GM12892 (cell line): ENCODE data around the gene SEMA6C.

Source experiments
- DNase-seq: peaks from one replicate; pipeline ENCODE4 v3.0.0; 2011; ENCODE audit not compliant: insufficient read length
- FAIRE-seq: peaks from 2 replicates; lab custom pipeline; 2011; peaks lifted over from hg19 to GRCh38; lab: Jason Lieb, UNC
- POLR2A ChIP-seq: IDR thresholded peaks from 2 replicates; pipeline ENCODE4 v1.6.1; 2011; ENCODE audit warnings: low read depth, low read length, control low read depth
- POLR2AphosphoS5 ChIP-seq: IDR thresholded peaks from 2 replicates; pipeline ENCODE4 v1.6.1; 2011; ENCODE audit warnings: low read depth, low read length, control low read depth
- TAF1 ChIP-seq: IDR thresholded peaks from 2 replicates; pipeline ENCODE4 v1.6.1; 2011; ENCODE audit warnings: low read depth, mild to moderate bottlenecking, control low read depth, low read length, borderline replicate concordance

SEMA6C gene

DNA sequence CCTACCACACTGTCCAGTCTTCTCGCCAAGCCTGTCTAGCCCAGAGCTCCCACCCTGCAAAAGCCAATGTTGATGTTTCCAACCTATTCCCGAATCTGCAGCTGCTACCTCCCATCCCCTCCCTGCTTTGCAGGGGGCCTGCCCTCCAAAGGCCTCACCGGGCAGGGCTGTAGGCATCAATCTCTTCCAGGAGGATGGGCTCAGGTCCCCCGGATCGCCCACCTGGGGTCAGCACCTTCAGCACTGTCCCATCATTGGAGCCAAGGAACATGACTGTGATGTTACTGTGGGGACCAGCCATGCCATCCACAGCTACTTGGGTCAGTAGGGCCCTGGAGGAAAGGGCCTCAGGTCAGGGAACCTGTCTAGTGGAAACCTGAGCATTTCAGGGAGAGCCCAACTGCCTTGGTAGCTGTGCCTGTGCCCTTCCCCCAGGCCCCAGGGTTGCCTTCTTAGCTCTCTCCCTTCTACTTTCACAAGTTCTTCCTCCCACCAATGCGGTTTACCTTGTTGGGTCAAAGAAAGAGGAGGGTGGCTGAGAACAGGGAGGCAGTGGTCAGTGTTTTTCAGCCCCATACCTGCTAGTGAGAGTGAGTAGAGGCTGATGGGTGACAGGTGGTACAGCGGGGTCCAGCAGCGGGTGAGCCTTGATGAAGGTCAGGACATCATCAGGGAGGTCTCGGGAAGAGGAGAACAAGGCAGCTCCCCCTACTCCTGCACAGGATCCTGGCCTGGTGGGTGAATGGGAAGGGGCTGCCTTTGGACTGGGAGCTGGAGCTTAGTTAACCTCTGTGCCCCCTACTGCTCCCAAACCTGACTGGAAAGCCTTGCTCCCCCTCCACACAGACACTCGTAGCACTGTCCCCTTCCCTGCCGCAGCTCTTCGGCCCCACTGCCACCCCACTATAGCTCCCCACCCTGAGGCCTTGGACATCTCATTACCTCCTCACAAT is 10.7 kb downstream of the SEMA6C start:
- no peak for DNase-seq
- no peak for FAIRE-seq

DNA sequence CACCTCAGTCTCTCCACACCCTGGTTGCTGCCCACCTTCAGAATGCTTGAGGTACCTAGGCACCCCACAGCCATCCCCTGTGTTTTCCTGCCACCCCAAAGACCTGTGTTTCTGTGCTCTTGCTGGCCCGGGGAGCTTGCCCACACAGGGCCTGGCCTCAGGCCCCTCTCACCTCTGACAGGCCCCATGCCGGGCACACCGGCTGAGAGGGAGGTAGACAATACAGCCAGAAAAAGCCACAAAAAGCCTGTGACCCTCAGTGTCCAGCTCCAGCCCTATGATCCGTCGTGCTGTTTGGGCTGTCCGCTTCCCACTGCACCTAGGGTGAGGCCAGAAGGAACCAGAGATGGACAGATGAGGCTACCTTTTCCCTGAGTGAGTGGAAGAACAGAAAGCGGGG is 11.4 kb downstream of the SEMA6C start:
- TF ChIP-seq POLR2AphosphoS5 (no peak), POLR2A (no peak), TAF1 (no peak)
- no peak for DNase-seq
- FAIRE-seq, result no peak

More for the DNA sequence above, 10.7 kb downstream of the SEMA6C start:
- no peak for TF ChIP-seq POLR2AphosphoS5
- TF ChIP-seq POLR2A, result no peak
- TF ChIP-seq TAF1, result no peak

DNA sequence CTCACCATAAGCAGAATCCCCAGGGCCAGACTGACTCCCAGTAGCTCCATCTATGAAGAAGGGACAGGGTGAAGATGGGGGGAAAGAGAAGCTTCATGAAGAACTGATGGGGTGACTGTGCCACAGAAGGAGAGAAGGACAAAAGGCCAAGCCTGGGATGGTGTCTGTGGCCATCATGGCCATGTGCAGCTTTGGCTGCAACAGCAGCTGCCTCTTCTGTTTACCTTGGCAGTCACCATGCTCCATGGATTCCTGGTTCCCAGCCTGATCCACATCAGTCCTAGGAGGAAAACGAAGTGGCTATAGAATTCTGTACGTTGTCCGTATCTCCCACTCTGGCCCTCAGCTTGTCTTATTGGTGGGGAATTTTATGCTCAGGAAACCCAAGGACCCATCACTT is 12.0 kb downstream of the SEMA6C start:
- no peak for FAIRE-seq
- TF ChIP-seq POLR2A (no peak), TAF1 (no peak), POLR2AphosphoS5 (no peak)
- DNase-seq, result no peak

DNA sequence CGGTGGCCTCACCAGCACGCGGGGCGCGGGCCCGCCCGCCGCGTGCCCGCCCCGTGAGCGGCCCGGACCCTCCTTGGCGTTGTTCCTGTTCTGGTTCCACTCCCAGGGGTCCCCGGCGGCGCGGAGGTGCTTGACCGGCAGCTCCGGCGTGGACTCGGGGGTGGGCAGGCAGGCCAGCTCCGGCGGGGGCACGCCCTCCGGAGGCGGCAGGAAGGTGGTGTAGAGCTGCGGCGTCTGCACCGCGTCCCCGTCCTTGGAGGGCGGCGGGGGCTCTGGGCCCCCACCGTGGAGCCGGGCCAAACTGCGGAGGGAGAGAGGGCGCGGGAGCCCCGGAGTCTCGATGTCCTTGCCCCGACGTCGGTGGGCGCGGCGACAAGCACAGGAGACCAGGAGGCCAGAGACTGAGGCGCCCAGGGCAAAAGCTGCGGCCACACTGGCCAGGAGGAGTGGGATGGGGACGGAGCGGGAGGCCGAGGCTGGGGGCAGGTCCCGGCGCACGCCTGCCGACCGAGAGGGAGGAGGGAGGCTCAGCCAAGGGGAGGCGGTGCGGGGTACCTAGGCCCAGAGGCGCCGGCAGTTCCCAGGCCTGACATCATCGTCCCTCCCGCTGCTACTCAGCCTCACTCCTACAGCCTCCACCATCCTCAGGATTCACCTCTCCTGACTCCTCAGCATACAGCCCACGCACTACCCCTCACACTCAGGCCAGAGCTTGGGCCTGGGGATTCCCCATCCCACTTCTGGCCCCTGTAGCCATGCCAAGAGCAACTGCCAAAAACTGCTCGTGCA is 13.2 kb downstream of the SEMA6C start:
- no peak for TF ChIP-seq TAF1
- no peak for TF ChIP-seq POLR2A
- no peak for TF ChIP-seq POLR2AphosphoS5
- no peak for DNase-seq
- no peak for FAIRE-seq

DNA sequence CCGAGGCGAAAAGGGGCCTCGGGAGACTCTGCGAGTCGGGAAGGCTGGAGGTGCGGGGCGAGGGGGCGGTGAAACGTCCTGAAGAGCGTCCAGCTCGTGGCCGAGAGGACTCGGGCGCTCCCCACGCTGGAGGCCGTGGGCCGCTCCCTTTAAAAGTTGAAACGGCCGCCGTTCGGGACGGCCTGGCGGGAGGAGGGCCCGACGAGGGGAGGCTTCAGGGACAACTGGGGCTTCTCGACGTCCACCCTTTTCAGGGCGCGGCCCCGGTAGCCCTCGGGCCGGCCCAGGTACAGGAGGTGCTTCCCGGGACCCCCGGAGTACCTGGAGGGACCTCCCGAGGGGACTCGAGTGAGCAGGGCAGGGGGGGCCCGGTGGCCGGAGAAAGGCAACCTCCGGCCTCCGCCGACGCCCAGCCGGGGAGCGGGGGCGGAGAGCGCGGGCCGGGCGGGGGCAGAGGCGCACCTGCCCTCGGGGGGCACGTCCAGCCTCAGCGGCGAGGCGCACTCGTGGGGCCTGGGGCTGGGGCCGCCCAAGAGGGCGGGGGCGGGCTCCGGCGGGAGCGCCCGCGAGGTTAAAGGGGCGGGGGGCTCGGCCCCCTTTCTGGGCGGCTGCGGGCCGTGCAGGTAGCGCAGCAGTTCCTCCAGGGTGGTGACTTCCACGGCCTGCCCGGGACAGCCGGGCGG is 14.0 kb downstream of the SEMA6C start:
- no peak for DNase-seq
- TF ChIP-seq POLR2AphosphoS5, result no peak
- TF ChIP-seq TAF1, result no peak
- FAIRE-seq, result no peak

DNA sequence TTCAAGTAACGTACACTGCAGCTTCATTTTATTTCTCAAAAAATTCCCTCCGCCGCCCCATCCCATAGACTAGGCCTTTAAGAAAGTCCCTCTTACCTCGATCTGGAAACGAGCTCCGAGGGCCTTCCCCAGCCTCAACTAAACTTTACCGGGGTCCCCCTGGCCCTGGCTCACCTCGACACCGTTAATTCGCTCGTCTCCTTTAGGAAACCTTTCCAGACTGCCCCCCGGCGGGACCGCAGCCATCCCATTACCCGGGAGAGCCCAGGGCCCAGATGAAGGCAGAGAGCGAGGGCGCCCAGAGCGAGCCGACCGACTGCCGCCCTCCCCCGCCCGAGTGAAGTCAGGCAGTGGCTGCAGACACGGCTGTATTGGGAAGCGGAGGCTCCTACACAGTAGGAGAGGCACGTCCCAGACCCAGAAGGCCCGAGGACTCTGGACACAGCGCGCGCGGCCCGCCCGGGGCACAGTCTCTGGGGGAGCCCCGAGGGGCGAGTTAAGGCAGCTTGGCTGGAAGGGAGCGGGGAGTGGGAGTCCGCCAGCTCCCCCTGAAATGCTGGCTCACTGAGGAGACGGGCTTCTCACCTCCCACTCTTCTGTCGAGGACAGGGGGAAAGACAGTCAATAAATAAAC is 14.6 kb downstream of the SEMA6C start:
- FAIRE-seq (no peak), DNase-seq (no peak)
- TF ChIP-seq POLR2AphosphoS5, result no peak
- no peak for TF ChIP-seq TAF1
- TF ChIP-seq POLR2A, result no peak

DNA sequence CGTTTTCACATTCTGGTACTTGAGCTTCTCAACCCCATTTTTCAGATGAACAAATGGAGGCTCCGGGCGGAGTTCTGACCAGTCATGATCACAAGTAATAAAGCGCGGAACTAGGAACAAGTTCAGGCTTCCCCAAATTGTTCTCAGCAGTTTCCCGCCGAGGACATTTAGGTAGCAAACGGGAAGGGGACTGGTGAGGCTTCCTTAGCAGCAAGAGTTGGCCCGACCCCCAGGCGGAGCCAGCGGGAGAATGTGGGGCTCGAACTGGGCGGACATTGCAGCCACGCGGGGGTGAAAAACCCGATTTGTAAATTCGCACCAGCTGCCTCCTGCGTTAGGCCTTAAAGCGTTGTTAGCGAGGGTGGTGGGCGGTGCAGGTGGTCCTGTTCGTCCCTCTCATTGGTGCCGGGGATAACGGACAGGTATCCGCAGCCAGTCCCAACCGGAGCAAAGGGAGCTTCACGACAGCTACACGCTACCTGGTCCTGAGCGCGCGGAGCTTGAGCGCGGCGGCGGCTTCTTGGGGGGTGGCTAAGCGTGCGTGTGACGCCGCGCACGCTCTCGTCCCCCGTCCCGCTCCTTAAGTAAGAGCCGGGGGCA is 15.3 kb downstream of the SEMA6C start:
- peak; percentile 64 for DNase-seq
- FAIRE-seq, result peak; percentile 75
- no peak for TF ChIP-seq TAF1
- no peak for TF ChIP-seq POLR2AphosphoS5
- no peak for TF ChIP-seq POLR2A

DNA sequence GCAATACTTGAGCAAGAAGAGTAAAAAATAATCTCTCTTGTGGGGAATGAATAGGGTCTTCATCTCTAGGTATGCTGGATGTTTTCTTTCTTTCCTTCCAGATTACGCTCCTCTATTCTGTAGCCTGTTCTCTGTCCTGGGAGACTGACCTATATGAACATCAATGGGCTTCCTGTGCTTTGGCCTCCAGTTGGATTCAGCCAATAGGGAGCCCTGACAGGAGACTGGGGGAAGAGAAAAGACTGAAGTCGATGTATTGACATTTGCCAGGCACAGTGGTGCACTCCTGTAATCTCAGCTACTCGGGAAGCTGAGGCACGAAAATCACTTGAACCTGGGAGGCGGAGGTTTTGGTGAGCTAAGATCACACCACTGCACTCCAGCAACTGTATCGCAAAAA is 17.6 kb downstream of the SEMA6C start:
- FAIRE-seq (no peak), DNase-seq (no peak)
- TF ChIP-seq TAF1 (no peak), POLR2A (no peak), POLR2AphosphoS5 (no peak)

DNA sequence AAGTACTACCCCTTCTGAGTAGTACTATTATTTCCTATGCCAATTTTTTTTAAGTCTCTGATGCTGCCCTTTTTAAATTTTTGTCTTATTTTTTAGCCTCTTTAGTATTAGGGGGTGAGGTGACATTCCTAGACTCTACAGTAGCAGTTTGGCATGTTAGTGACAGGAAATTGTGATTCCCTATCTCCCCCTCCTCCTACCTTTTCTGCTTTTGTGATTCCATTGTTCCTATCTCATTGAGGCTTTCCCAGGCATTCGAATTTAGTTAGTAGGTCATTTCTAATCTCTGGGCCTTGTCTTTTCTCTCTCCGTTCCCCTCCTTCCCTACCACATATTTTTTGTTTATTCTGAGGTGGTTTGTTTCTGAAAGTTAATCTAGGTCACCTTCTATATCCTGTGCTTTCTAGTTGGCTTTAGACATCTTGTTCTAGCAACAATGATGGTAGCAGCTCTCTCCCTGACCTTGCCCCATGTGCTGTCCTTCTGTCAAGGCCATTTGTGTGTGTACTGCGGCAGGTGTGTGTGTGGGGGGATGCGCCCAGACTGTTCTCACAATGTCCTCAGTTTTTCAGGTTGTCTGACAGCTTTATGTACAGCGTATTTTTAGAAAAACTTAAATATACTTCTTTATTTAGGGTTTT is 21.5 kb downstream of the SEMA6C start:
- FAIRE-seq (no peak), DNase-seq (no peak)
- TF ChIP-seq TAF1, result no peak
- TF ChIP-seq POLR2A, result no peak
- no peak for TF ChIP-seq POLR2AphosphoS5

DNA sequence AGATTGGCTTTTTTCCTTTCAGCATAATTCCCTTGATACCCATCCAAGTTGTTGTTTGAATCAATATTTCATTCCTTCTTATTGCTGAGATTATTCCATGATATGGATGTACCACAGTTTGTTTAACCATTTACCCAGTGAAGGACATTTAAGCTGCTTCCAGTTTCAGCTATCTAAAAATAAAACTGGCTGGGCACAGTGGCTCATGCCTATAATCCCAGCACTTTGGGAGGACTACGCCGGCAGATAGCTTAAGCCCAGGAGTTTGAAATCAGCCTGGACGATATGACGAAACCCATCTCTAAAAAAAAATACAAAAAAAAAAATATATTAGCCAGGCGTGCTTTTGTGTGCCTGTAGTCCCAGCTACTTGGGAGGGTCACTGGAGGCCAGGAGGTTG is 32.6 kb downstream of the SEMA6C start:
- TF ChIP-seq POLR2AphosphoS5 (no peak), POLR2A (no peak), TAF1 (no peak)
- FAIRE-seq (no peak), DNase-seq (no peak)
